COLO829 (cell line): ENCODE results near the gene FKBP7.
"Not testable (repeated sequence)": the region's sequence is repeated elsewhere in the genome, so short reads cannot be mapped to it uniquely, and the experiment has no call there.

Experiments
- DNase-seq: peaks from one replicate; pipeline ENCODE4 v3.0.0; 2012; ENCODE audit warnings: low spot score

Gene FKBP7

GRCh38 chr2:178449700-178450523 lies 28.5 kb downstream of the FKBP7 start:
- DNase-seq = no peak

DNA sequence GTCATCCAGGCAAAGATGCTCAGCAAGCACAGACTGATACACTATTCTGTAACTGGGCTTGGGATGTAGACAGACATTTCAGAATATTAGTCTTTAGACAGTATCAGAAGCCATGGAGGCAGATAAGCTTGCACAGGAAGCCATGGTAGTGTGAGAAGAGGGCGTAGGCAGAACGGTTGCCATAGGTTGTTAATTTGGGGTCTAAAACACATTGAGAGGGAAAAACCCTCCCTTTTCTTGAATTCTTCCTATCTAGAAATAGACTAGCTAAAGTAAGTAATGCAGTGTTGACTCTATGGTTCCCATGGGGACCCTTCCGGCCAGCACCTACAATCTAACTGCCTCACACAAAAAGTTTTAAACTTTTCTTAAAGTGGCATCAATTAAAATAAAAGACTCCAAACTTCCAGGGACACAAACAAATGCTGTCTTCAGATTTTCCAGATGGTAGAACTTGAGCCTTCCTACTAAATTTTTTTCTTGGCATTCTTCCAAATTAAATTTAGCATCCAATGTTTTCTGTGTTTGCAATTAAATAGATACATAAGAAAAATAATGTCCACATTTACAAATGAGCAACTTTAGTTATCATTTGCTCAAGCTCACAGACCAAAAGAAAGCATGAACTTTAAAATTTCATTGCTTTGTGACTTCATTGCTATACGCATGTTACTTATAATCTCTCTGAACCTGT lies 29.3 kb downstream of the FKBP7 start:
- DNase-seq = no peak

GRCh38 chr2:178441426-178441825 lies 37.0 kb downstream of the FKBP7 start:
- DNase-seq = no peak

DNA sequence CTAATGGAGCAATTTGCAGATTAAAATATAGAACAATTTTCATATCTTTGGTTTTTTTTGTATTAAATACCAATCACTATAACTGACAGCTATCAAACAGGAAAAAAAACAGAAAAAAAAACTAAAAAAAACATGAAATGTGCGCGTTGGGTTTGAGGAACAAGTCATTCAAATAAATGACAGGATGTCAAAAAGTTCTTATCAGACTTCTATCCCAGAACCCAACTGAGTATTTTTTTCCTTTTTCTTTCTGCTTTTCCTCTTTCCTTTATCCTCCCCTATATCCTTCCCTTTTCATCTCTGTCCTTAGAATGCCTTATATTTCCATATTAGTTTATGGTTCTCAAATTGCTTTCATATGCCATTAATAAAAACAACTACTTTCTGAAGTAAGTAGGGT lies 41.7 kb downstream of the FKBP7 start:
- no peak for DNase-seq

- DNase-seq = no peak
These were observed 49.1 kb downstream of the FKBP7 start for GRCh38 chr2:178429336-178429735.

DNA sequence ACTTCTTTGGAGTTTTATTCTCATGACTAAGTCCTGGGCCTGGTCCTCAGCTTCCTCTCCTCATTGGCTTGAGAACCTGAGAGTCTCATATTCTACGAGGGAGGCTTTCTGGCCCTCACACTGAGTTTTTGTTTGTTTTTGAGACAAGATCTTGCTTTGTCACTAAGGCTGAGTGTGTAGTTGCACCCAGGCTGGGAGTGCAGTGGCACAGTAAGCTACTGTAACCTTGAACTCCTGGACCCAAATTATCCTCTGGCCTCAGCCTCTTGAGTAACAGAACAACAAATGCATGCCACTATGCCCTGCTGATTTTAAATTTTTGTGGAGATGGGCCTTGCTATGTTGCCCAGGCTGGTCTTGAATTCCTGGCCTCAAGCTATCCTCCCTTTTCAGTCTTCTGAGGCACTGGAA lies 50.0 kb downstream of the FKBP7 start:
- no peak for DNase-seq

DNA sequence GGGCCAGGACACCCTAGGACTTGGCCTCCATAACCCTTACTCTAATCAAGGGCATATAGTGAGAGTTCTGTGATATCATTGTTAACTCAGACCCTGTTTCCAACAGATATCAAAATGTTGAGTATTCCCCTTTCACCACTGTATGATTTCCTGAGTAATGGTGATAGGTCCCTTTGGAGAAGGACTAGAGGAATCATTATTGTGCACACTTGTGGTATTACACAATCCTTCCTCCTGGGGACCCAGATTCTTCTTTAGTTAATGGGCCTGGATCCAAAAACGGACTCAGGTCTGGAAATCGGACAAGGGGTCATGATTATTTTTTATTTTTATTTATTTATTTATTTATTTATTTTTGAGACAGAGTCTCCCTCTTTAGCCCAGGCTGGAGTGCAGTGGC lies 50.9 kb downstream of the FKBP7 start:
- no peak for DNase-seq

GRCh38 chr2:178426388-178426787 lies 52.0 kb downstream of the FKBP7 start:
- DNase-seq = no peak

GRCh38 chr2:178425255-178425827 lies 53.1 kb downstream of the FKBP7 start:
- DNase-seq = no peak

DNA sequence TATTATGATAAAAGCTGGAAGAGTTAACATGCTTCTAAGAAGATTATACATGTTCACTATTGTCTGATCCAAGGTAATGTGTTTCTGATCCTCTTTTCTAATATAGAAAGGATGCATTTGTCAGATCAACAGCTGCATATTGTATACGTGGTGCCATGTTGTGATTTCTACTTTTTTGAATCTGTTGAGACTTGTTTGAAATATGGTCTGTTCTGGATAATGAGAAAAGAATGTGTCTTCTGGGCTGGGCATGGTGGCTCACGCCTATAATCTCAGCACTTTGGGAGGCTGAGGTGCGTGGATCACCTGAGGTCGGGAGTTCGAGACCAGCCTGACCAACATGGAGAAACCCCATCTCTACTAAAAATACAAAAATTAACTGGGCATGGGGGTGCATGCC lies 54.7 kb downstream of the FKBP7 start:
- not testable (repeated sequence) for DNase-seq

- no peak for DNase-seq
These were observed 56.3 kb downstream of the FKBP7 start for GRCh38 chr2:178422097-178422496.

GRCh38 chr2:178420463-178420999 lies 57.9 kb downstream of the FKBP7 start:
- no peak for DNase-seq

- no peak for DNase-seq
These were observed 59.3 kb downstream of the FKBP7 start for GRCh38 chr2:178419123-178419522.

- DNase-seq = no peak
These were observed 60.0 kb downstream of the FKBP7 start for GRCh38 chr2:178418426-178418825.

DNA sequence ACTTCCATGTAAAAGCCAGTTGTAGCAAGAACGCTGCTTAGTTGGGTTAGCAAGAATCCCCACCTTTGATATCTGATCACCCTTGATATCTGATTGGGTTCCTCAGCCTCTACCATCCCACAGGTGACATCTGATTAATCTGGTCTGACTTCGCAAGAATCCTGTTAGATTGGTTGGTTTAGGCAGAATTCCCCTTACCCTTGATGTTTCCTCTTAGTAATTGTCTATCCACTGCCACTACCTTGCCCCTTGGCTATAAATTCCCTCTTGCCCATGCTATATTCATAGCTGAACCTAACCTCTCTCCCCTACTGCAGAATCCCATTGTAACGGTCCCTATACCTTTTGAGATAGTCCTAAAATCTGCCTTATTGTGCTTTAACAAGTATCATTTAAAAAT lies 60.5 kb downstream of the FKBP7 start:
- no peak for DNase-seq

DNA sequence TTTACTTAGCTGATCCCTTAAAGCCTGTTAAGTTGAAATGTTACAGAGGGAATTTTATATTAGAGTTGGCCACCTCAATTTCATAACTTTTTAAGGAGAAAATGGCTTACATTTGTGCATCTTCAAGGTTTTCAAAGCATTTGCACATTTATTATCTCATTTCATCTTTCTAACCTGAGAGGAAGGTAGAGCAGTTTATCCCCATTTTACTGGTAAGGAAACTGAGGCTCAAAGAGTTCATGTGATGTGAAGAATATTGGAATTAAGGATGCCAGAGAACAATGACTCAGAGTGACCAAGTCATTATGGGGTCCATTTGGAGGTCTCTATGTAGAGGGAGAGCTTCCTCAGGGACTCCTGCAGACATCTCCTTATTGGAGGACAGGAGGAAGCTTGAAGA lies 62.4 kb downstream of the FKBP7 start:
- no peak for DNase-seq

DNA sequence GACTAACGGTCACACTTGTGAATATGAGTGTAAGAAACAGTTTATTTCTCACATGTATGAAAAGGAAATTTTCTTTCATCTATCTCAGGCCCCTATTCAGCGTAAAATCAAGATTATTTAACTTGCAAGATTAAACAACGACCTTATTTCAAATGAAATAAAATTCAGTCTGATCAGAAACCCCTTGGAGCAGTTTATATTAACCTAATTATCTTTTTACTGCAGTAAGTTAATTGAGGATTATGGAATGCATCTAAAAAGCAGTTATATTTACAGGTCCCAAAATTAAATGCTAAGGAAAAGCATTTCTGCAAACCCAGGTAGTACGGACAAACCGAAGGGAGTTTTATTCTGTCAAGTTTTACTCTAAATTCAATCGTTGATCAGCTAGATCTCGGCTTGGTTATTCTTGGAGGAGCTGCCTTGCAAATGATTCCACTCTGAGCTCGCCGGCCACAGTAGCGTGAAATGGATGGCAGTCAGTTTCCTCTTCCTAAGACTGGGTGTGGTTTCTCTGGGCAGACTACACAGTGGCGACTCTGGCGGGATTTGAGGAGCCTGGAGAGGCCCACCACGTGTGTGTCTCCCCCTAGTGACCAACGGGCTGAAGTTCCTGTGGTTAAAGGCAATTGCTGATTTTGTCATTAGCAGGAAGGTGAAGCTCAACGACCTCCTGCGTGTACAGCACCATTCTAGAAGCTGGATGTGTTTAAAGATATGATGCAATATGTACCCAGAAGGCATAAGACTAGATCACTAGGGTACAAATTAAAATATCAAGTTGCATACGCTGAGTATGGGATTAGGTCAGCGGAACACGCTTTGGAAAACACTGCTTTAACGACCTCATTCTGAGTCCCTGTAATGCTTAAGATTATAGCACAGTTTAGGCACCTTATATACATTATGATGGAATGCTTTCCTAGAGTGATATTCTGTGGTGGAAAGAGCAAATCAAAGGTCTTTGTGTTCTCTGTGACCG lies 63.8 kb downstream of the FKBP7 start:
- peak; percentile 84 for DNase-seq
